Naive thymus-derived CD8-positive, alpha-beta T cell (primary cell): ENCODE measurements around the gene PTPRF. TPM values are rescaled to one million over a fixed set of nuclear protein-coding genes. Genes with fewer than 3 reads are reported as not detected.
"Not testable (repeated sequence)": the region's sequence is repeated elsewhere in the genome, so short reads cannot be mapped to it uniquely, and the experiment has no call there.

Experiments
- ATAC-seq, 2 donors: fragments of 150-1000 bp; cut with Tn5 transposase in 1 of 2; sonication (Bioruptor Pico), chemical (Tn5 transposase) in 1 of 2; 1 replicate in 1 of 2; 2 replicates in 1 of 2; pipeline ENCODE4 v1.10.0; 2021; ENCODE audit warnings: mild to moderate bottlenecking in 2 of 2, moderate library complexity in 2 of 2
- POLR2A ChIA-PET: fragments of 350-600 bp; sonication (Branson Sonifier 250); formaldehyde crosslinking; loops from one replicate; lab custom pipeline; 2021; ENCODE audit warnings: antibody characterized with exemption; lab: Charles Lee
- DNase-seq, 10 donors: peaks; one replicate each; pipeline versions ENCODE4 v3.0.0 to v3.0.0-alpha.2; 2020 to 2022
- H3K27ac Mint-ChIP-seq, 10 donors: one replicate each; pipeline ENCODE4 v1.8.0; 2020 to 2022; ENCODE audit warnings: mild to moderate bottlenecking in 10 of 10, mixed read lengths in 10 of 10, moderate library complexity in 4 of 10, inconsistent platforms in 1 of 10
- H3K27me3 Mint-ChIP-seq, 5 donors: one replicate each; pipeline ENCODE4 v1.8.0; 2021 to 2022; ENCODE audit warnings: mixed read lengths in 5 of 5
- H3K36me3 Mint-ChIP-seq, 3 donors: one replicate each; pipeline ENCODE4 v1.8.0; 2020 to 2022; ENCODE audit warnings: mixed read lengths in 3 of 3, mild to moderate bottlenecking in 2 of 3, inconsistent platforms in 1 of 3
- H3K4me1 Mint-ChIP-seq, 4 donors: one replicate each; pipeline ENCODE4 v1.8.0; 2021 to 2022; ENCODE audit warnings: mixed read lengths in 4 of 4
- H3K4me3 Mint-ChIP-seq, 10 donors: one replicate each; pipeline ENCODE4 v1.8.0; 2020 to 2022; ENCODE audit warnings: mild to moderate bottlenecking in 10 of 10, mixed read lengths in 10 of 10, moderate library complexity in 6 of 10, inconsistent platforms in 1 of 10
- H3K9me3 Mint-ChIP-seq, 9 donors: one replicate each; pipeline ENCODE4 v1.8.0; 2020 to 2022; ENCODE audit warnings: mixed read lengths in 9 of 9, mild to moderate bottlenecking in 3 of 9, inconsistent platforms in 1 of 9, moderate library complexity in 1 of 9
- polyA plus RNA-seq, 3 donors: library from polyadenylated mRNA; unstranded; fragments of 300-500 nt; fragmentation: Illumina TruSeq; gene quantifications; one replicate each; pipeline ENCODE4 v1.2.3, GENCODE V29; 2021
- total RNA-seq, 8 experiments: library from RNA in 2 of 8; stranded (reverse) in 2 of 8; gene quantifications; one replicate each; pipeline ENCODE4 v1.2.3 and lab custom pipeline; 2021 to 2026

PTPRF gene
- total and polyA plus RNA-seq, 5 experiments from 2014 or later: 0.08 TPM; not detected in 4

DNA sequence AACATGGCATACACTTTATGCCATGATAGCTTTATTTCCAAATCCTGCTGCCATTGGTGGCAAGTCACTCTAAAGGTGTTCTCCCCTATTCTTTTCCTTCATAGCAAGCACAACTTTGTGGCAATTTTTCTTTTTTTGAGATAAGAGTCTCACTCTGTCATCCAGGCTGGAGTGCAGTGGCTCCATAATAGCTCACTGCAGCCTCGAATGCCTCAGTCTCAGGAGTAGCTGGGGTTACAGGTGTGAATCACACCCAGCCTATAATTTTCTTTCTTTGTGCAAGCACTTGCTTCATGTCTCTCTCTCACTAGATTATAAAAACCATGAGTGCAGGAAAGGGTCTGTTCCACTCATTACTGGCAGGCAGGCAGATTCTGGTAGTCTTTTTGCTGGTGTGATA is 113.9 kb downstream of the PTPRF start:
- POLR2A ChIA-PET: no interaction called here

GRCh38 chr1:43645461-43645860 is 114.8 kb downstream of the PTPRF start:
- H3K27ac Mint-ChIP-seq: no peak overlapping the region
- H3K4me3 Mint-ChIP-seq: no peak overlapping the region
- peaks cover 4 to 11% (median 8%) of the 10 kb centered on the region in 4 donors for H3K4me1 Mint-ChIP-seq
- ATAC-seq (no peak), DNase-seq (no peak)
- no peaks in the 10 kb centered on the region for H3K9me3 Mint-ChIP-seq
- peaks cover 0 to 8% (median 5%) of the 10 kb centered on the region in 5 donors for H3K27me3 Mint-ChIP-seq
- H3K36me3 Mint-ChIP-seq: no peaks in the 10 kb centered on the region
- POLR2A ChIA-PET: interaction anchor here (0.7 kb wide), 1 partner anchor 1867 kb away, joined by 3 read pairs; no protein-coding TSS in a partner anchor

More for the DNA sequence above, 113.9 kb downstream of the PTPRF start:
- Mint-ChIP-seq H3K27me3 (peaks cover 0 to 10% (median 6%) of the 10 kb centered on the region in 5 donors), H3K4me1 (peaks cover 2 to 5% (median 2%) of the 10 kb centered on the region in 4 donors), H3K4me3 (no peak overlapping the region), H3K27ac (no peak overlapping the region), H3K36me3 (no peaks in the 10 kb centered on the region), H3K9me3 (no peaks in the 10 kb centered on the region)
- ATAC-seq (no peak), DNase-seq (no peak)

- H3K36me3 Mint-ChIP-seq, POLR2A ChIA-PET, H3K27ac Mint-ChIP-seq, H3K27me3 Mint-ChIP-seq, DNase-seq, H3K9me3 Mint-ChIP-seq, ATAC-seq, H3K4me3 Mint-ChIP-seq: not testable (repeated sequence)
- H3K4me1 Mint-ChIP-seq: peaks cover 13 to 28% (median 24%) of the 10 kb centered on the region in 4 donors
Measured at GRCh38 chr1:43647331-43647730, 116.6 kb downstream of the PTPRF start.

DNA sequence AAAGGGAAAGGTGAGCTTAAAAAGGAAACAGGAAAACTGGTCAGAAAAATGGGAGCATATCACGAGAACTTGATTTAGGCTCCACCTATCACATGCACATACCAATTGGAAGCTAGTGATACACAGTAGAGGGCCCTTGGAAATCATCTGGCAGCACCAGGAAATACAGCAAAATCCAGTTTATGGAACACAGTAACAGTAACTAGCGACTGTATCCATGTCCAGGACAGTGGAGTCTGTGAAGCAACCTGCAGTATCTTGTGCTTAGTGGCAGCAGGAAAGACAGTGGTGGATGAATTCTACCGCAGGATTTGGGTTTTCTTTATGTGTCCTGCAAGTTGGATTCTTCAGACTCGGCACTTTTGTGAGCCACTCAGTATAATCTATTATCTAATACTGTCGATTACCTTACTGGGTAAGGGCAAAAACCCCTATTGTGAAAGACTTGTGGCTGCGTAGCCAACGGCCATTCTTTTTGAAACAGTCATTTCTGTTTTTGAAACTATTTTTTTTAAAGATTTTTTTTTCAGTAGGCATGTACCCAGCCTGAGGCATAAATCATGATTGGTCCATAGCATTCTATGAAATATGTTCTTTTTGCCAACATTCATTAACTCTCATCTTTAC is 117.7 kb downstream of the PTPRF start:
- DNase-seq: no peak
- POLR2A ChIA-PET: interaction anchor here (1.3 kb wide), 1 partner anchor 258 kb away, joined by 6 read pairs; no protein-coding TSS in a partner anchor
- Mint-ChIP-seq H3K4me3 (peak overlapping the region; percentile 43 to 100 (median 98)), H3K27me3 (peaks cover 0 to 4% (median 0%) of the 10 kb centered on the region in 5 donors), H3K4me1 (peaks cover 17 to 32% (median 28%) of the 10 kb centered on the region in 4 donors), H3K27ac (peak overlapping the region in 4 of 10 donors; percentile 53 to 93 (median 81)), H3K9me3 (no peaks in the 10 kb centered on the region), H3K36me3 (peaks cover 0 to 4% (median 0%) of the 10 kb centered on the region in 3 donors)
- ATAC-seq: no peak

- Mint-ChIP-seq H3K4me1 (peaks cover 20 to 39% (median 33%) of the 10 kb centered on the region in 4 donors), H3K27ac (peak overlapping the region in 9 of 10 donors; percentile 53 to 99 (median 98)), H3K4me3 (peak overlapping the region; percentile 94 to 100 (median 99)), H3K36me3 (peaks cover 0 to 10% (median 0%) of the 10 kb centered on the region in 3 donors), H3K9me3 (no peaks in the 10 kb centered on the region), H3K27me3 (peaks cover 0 to 4% (median 0%) of the 10 kb centered on the region in 5 donors)
- DNase-seq (peak in 3 of 10 donors; percentile 1 to 17 (median 3)), ATAC-seq (no peak)
- POLR2A ChIA-PET: interaction anchor here (0.7 to 2.1 kb wide), 6 partner anchors 58 to 477 kb away, joined by 3 to 10 read pairs (median 5); partner anchors contain the start of genes ATP6V0B, CDC20, CFAP57 and EBNA1BP2
Measured at GRCh38 chr1:43648876-43649477, 118.3 kb downstream of the PTPRF start.

DNA sequence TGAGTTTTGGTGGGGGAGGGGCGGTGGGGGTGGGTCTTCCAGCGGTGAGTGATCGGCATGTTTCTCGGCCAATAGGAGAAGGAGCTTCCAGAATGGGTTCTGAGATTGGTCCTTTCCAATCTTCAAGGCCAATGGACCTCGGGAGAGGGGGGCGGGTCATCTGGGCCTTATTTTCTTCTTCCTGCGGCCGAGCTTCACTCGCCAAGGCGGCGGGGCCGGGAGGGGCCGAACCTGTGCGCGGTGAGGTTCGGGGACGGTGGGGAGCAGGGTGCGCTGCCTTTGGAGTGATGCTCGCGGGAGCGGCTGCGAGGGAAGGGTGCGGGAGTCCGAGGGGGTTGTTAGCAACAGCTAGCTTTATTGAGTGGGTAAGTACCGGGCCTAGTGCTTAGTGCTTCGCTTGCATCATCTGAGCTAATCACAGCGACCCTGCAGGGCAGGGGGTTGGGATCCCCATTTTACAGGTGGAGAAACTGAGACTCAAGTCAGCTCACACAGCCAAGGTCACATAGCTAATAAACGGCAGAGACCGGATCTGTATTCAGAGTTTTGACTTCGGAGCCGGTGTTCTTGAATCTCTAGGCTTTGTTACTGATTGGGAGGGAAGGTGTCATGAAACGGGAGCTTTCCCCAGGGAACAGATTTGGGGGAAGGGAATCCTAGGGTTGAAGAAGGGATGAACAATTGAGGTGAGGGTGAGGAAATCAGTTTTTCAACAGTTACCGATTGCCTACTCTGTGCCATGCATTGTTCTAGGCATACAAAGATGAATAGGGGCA is 119.8 kb downstream of the PTPRF start:
- peaks cover 23 to 42% (median 37%) of the 10 kb centered on the region in 4 donors for H3K4me1 Mint-ChIP-seq
- peak overlapping the region; percentile 89 to 99 (median 98) for H3K27ac Mint-ChIP-seq
- H3K9me3 Mint-ChIP-seq: no peaks in the 10 kb centered on the region
- H3K27me3 Mint-ChIP-seq: peaks cover 0 to 1% (median 0%) of the 10 kb centered on the region in 5 donors
- POLR2A ChIA-PET: interaction anchor here (0.6 to 2.1 kb wide), 12 partner anchors 8 to 1159 kb away, joined by 3 to 10 read pairs (median 4); partner anchors contain the start of genes ATP6V0B, CFAP57, EBNA1BP2 and PPIH
- peak overlapping the region; percentile 94 to 100 (median 99) for H3K4me3 Mint-ChIP-seq
- peak; percentile 75 to 76 for ATAC-seq
- DNase-seq: peak in 9 of 10 donors; percentile 72 to 97 (median 89)
- H3K36me3 Mint-ChIP-seq: peaks cover 0 to 24% (median 0%) of the 10 kb centered on the region in 3 donors

DNA sequence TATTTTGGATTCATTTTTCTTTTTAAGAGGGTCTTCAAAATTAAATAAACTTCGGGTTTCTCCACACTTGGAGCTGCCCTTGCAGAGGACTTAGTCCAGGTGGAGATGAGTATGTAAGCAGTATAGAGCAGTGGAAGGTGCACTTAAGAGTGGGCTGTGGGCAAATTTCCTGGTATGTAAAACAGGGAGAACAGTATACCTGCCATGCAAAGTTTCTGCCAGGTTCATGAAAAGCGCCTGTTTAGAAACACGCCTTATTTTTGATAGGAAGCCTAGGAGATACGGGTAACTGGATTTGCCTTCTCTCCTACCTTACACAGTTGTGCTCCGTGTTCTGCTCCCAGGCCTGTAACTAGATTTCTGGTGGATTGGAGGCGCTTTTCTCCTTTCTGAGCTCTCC is 120.5 kb downstream of the PTPRF start:
- no peak for ATAC-seq
- Mint-ChIP-seq H3K36me3 (peaks cover 0 to 31% (median 4%) of the 10 kb centered on the region in 3 donors), H3K27me3 (peaks cover 0 to under 1% (median 0%) of the 10 kb centered on the region in 5 donors), H3K9me3 (no peaks in the 10 kb centered on the region), H3K27ac (peak overlapping the region in 7 of 10 donors; percentile 10 to 99 (median 89)), H3K4me1 (peaks cover 26 to 42% (median 37%) of the 10 kb centered on the region in 4 donors), H3K4me3 (peak overlapping the region; percentile 94 to 100 (median 99))
- no peak for DNase-seq
- POLR2A ChIA-PET: interaction anchor here (1.8 to 2.1 kb wide), 2 partner anchors 324 to 378 kb away, joined by 5 to 6 read pairs; partner anchors contain the start of gene ATP6V0B

GRCh38 chr1:43651902-43652301 is 121.2 kb downstream of the PTPRF start:
- H3K36me3 Mint-ChIP-seq: peaks cover 0 to 38% (median 4%) of the 10 kb centered on the region in 3 donors
- H3K9me3 Mint-ChIP-seq: no peaks in the 10 kb centered on the region
- POLR2A ChIA-PET: no interaction called here
- H3K27me3 Mint-ChIP-seq: no peaks in the 10 kb centered on the region
- DNase-seq (no peak), ATAC-seq (no peak)
- peaks cover 26 to 42% (median 37%) of the 10 kb centered on the region in 4 donors for H3K4me1 Mint-ChIP-seq
- H3K27ac Mint-ChIP-seq: peak overlapping the region in 3 of 10 donors; percentile 14 to 89 (median 60)
- peak overlapping the region; percentile 94 to 100 (median 99) for H3K4me3 Mint-ChIP-seq

DNA sequence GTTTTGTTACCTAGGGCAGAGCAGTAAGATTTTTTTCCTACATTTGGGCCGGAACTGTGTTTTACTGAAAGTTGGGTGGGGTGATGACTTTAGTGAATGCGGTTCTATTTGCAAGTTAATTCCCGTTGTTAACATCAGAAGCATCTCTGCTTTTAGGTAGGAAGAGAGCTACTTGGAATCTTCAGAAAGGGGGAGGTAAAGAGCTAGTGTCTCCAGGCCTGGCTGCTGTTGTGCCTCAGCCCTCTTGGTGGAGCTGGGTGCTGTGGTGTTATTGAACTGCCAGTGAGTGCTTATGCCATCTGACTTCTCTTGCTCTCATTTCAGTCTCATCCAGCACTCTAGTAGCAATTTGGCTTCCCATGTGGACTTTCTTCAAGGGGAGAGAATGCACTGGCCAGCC is 122.7 kb downstream of the PTPRF start:
- no peaks in the 10 kb centered on the region for H3K27me3 Mint-ChIP-seq
- peaks cover 26 to 42% (median 37%) of the 10 kb centered on the region in 4 donors for H3K4me1 Mint-ChIP-seq
- H3K27ac Mint-ChIP-seq: peak overlapping the region in 4 of 10 donors; percentile 0 to 61 (median 27)
- POLR2A ChIA-PET: no interaction called here
- DNase-seq (peak in 1 of 10 donors; percentile 4), ATAC-seq (no peak)
- H3K36me3 Mint-ChIP-seq: peaks cover 0 to 52% (median 4%) of the 10 kb centered on the region in 3 donors
- no peaks in the 10 kb centered on the region for H3K9me3 Mint-ChIP-seq
- peak overlapping the region in 1 of 10 donors; percentile 1 for H3K4me3 Mint-ChIP-seq

- Mint-ChIP-seq H3K4me1 (peaks cover 24 to 39% (median 37%) of the 10 kb centered on the region in 4 donors), H3K27me3 (no peaks in the 10 kb centered on the region), H3K27ac (peak overlapping the region in 1 of 10 donors; percentile 61), H3K4me3 (no peak overlapping the region), H3K9me3 (no peaks in the 10 kb centered on the region), H3K36me3 (peaks cover 0 to 57% (median 5%) of the 10 kb centered on the region in 3 donors)
- no peak for DNase-seq
- ATAC-seq: no peak
- POLR2A ChIA-PET: interaction anchor here (1.6 kb wide), 1 partner anchor 12 kb away, joined by 6 read pairs; no protein-coding TSS in a partner anchor
Measured at GRCh38 chr1:43653893-43654292, 123.2 kb downstream of the PTPRF start.

GRCh38 chr1:43655953-43656352 is 125.3 kb downstream of the PTPRF start:
- no peak for DNase-seq
- no peaks in the 10 kb centered on the region for H3K9me3 Mint-ChIP-seq
- POLR2A ChIA-PET: no interaction called here
- H3K4me3 Mint-ChIP-seq: no peak overlapping the region
- peak overlapping the region in 3 of 10 donors; percentile 15 to 57 (median 53) for H3K27ac Mint-ChIP-seq
- no peak for ATAC-seq
- no peaks in the 10 kb centered on the region for H3K27me3 Mint-ChIP-seq
- H3K36me3 Mint-ChIP-seq: peaks cover 9 to 76% (median 16%) of the 10 kb centered on the region in 3 donors
- H3K4me1 Mint-ChIP-seq: peaks cover 21 to 35% (median 28%) of the 10 kb centered on the region in 4 donors
